Upper lobe of right lung (tissue), 1 donor: ENCODE data around the gene ZC3H7A. TPM values are rescaled to one million over a fixed set of nuclear protein-coding genes. Genes with fewer than 3 reads are reported as not detected.

ENCODE experiments used
- ATAC-seq: fragments of 200-7000 bp; cut with Tn5 transposase; one replicate; pipeline ENCODE4 v1.9.1; 2020; ENCODE audit warnings: mild to moderate bottlenecking, moderate library complexity
- DNase-seq: peaks from one replicate; pipeline ENCODE4 v3.0.0-alpha.2; 2020
- H3K27ac ChIP-seq: fragments of 200-600 bp; one replicate; pipeline ENCODE4 v1.8.0; 2022
- H3K27me3 ChIP-seq: fragments of 200-600 bp; one replicate; pipeline ENCODE4 v1.8.0; 2022; ENCODE audit warnings: mild to moderate bottlenecking
- H3K36me3 ChIP-seq: fragments of 200-600 bp; one replicate; pipeline ENCODE4 v1.8.0; 2022
- H3K4me1 ChIP-seq: fragments of 200-600 bp; one replicate; pipeline ENCODE4 v1.8.0; 2022
- H3K4me3 ChIP-seq: fragments of 200-600 bp; one replicate; pipeline ENCODE4 v1.8.0; 2022; ENCODE audit warnings: mild to moderate bottlenecking
- H3K9me3 ChIP-seq: fragments of 200-600 bp; one replicate; pipeline ENCODE4 v1.8.0; 2022
- CTCF ChIP-seq: fragments of 200-600 bp; IDR thresholded peaks from one replicate; pipeline ENCODE4 v1.8.0; 2022; ENCODE audit warnings: antibody characterized with exemption
- intact Hi-C: fragments of 100-400 bp; cut with DNase I; formaldehyde crosslinking; loops from one replicate; pipeline ENCODE4 v1.11.0; 2022
- total RNA-seq: library from RNA; stranded (reverse); fragmentation: NEBNext Ultra II Directional; extraction: Animal tissue kit (Norgen Biotek cat#: 25700); gene quantifications from one replicate; pipeline ENCODE4 v1.2.1, GENCODE V29; 2021
- donor health status: DM: no; HTN: yes; CAD: no; lungs with severe emphysema.

ZC3H7A gene
- total RNA-seq, 1 donor from 2014 or later: 71.2 TPM

- Histone ChIP-seq H3K4me3 (peak overlapping the region; percentile 82), H3K4me1 (peaks cover 54% of the 10 kb centered on the region), H3K9me3 (no peaks in the 10 kb centered on the region), H3K27me3 (no peaks in the 10 kb centered on the region), H3K27ac (peak overlapping the region; percentile 99), H3K36me3 (no peaks in the 10 kb centered on the region)
- no peak for DNase-seq
- ATAC-seq: peak; percentile 0
- intact Hi-C loops: no loop called here
- TF ChIP-seq CTCF: no peak
These were observed 870 bp upstream of the ZC3H7A start for GRCh38 chr16:11797957-11798299.

DNA sequence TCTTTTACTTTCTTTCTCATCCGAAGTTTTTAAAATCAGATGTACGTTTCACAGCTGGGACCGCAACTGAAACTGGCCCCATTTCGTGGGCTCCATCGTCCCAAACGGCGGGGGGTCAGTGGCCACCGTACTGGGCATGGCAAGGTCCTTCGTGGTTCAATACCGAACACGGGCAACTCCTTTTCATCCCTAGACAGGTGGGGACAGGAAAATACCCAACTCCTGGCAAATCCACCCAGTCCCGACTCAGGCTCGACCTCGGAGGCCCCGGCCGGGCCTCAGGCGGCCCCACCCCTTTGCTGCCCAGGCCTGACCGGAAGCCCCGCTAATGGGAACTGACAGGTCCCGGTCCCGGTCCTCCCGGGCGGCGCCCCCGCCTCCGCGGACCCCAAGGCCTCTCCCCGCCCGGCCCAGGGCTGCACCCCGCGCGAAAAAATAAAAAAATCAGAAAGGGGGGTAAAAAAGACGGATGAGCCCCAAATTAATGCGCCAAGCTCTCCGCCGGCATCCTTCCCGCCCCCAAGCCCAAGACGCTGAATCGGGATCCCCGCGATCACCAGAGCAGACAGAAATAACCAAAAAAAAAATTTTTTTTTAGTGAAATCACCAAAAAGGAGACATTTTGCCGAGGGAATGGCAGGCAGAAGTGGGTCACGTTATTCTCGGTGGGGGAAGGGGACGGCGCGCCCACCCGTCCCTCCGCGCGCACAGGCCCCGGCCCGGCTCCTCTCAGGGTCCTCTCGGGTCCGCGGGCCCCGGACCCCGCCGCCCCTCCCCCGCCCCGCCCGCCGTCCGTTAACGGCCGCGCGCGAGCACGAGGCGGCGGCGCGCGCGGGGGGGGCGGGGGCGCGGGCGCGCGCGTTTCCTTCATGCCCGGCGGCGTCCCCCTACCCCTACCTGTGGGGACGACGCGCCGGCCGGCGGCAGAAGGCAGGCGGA is 562 bp downstream of the ZC3H7A start:
- ATAC-seq: peak; percentile 40
- no peaks in the 10 kb centered on the region for H3K36me3 ChIP-seq
- peaks cover 67% of the 10 kb centered on the region for H3K4me1 ChIP-seq
- H3K27ac ChIP-seq: peak overlapping the region; percentile 95
- H3K9me3 ChIP-seq: no peaks in the 10 kb centered on the region
- no peaks in the 10 kb centered on the region for H3K27me3 ChIP-seq
- intact Hi-C loops: no loop called here
- peak overlapping the region; percentile 96 for H3K4me3 ChIP-seq
- DNase-seq: peak; percentile 85
- TF ChIP-seq CTCF: no peak

- H3K36me3 ChIP-seq: no peaks in the 10 kb centered on the region
- H3K27me3 ChIP-seq: no peaks in the 10 kb centered on the region
- H3K4me3 ChIP-seq: peak overlapping the region; percentile 96
- peaks cover 72% of the 10 kb centered on the region for H3K4me1 ChIP-seq
- H3K27ac ChIP-seq: peak overlapping the region; percentile 95
- H3K9me3 ChIP-seq: no peaks in the 10 kb centered on the region
- DNase-seq (no peak), ATAC-seq (no peak)
- no peak for TF ChIP-seq CTCF
- intact Hi-C loops: no loop called here
These were observed 1.2 kb downstream of the ZC3H7A start for GRCh38 chr16:11795887-11796226.

DNA sequence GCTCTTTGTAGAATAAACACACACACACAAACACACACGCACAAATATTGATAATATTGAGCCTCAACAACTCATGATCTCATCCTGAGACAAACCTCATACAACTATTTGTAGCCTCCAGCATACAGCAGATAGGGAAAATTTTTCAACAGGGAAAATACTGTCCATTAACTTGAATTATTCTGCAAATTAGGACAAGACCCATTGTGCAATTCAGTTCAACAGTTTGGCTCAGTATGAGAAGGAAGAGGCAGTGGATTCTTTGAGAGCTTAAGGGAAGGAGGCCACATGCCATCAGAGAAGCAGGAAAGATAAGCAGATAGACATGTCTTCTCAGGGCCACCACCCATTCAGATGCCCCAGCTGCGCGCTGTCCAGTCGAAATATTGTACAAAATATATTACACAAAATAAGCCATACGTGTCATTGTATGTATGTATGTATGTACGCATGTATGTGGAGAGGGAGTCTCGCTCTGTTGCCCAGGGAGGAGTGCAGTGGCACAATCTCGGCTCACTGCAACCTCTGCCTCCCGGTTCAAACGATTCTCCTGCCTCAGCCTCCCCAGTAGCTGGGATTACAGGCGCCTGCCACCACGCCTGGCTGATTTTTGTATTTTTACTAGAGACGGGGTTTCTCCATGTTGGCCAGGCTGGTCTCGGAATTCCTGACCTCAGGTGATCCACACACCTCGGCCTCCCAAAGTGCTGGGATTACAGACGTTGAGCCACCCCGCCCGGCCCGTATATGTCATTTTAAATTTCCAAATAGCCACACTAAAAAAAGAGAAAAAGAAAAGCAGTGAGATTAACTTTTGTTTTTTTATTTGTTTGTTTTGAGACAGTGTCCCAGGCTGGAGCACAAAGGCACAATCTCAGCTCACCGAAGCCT is 1.8 kb downstream of the ZC3H7A start:
- Histone ChIP-seq H3K36me3 (peaks cover 3% of the 10 kb centered on the region), H3K27ac (peak overlapping the region; percentile 95), H3K9me3 (no peaks in the 10 kb centered on the region), H3K4me3 (peak overlapping the region; percentile 96), H3K27me3 (no peaks in the 10 kb centered on the region), H3K4me1 (peaks cover 75% of the 10 kb centered on the region)
- no peak for ATAC-seq
- intact Hi-C loops: no loop called here
- peak; percentile 45 for DNase-seq
- no peak for TF ChIP-seq CTCF

DNA sequence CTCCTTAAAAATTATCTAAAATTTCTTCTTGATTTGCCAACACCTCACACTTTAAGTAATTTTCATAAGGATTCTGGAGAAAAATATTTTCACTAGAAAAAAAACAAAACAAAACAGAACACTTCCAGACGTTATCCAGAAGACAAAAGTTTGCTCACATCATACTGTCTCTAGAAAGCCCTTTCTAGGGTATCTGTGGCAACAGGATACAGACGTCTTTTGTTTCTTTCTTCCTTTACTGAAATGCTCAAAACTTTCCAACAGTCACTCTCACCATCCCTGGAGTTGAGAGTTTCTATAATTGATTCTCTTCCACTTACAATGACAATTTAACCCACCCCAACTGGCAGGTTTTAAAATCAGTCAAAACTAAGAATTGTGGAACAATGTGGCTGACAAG is 2.6 kb downstream of the ZC3H7A start:
- Histone ChIP-seq H3K4me1 (peaks cover 72% of the 10 kb centered on the region), H3K36me3 (peaks cover 5% of the 10 kb centered on the region), H3K9me3 (no peaks in the 10 kb centered on the region), H3K4me3 (no peak overlapping the region), H3K27me3 (no peaks in the 10 kb centered on the region), H3K27ac (no peak overlapping the region)
- DNase-seq (no peak), ATAC-seq (no peak)
- no peak for TF ChIP-seq CTCF
- intact Hi-C loops: no loop called here
